A549 (cell line): Measurements from ENCODE around the gene TRIM25. TPM values are rescaled to one million over a fixed set of nuclear protein-coding genes. Genes with fewer than 3 reads are reported as not detected.
A peak's percentile ranks its signal among the peaks of the same experiment; 100 is the strongest.

Experiments
- ATAC-seq, 2 experiments: fragments of 200-7000 bp in 1 of 2; fragments of >200 bp in 1 of 2; cut with Nextera tagmentation in 1 of 2; cut with Tn5 transposase in 1 of 2; 3 replicates each; pipeline versions ENCODE4 v1.8.0 to v1.9.1; 2018 to 2020; ENCODE audit warnings: mild to moderate bottlenecking in 1 of 2, moderate library complexity in 1 of 2
- CTCF ChIA-PET: fragments of 300-600 bp; sonication (Branson Sonifier 250); formaldehyde crosslinking; extraction: SDS; loops from one replicate; lab custom pipeline; 2021; ENCODE audit warnings: antibody characterized with exemption, inconsistent platforms; lab: Yijun Ruan, JAX
- POLR2A ChIA-PET: fragments of 350-600 bp; formaldehyde crosslinking; extraction: SDS; loops from one replicate; lab custom pipeline; 2021; ENCODE audit warnings: antibody characterized with exemption, inconsistent platforms; lab: Yijun Ruan, JAX
- DNase-seq, 2 experiments: peaks; one replicate each; pipeline versions ENCODE4 v3.0.0 to v3.0.0-alpha.2; 2011 to 2016; ENCODE audit warnings: low read depth in 1 of 2, low spot score in 1 of 2
- FAIRE-seq: peaks from 2 replicates; lab custom pipeline; 2011; peaks lifted over from hg19 to GRCh38; lab: Jason Lieb, UNC
- H3K27ac ChIP-seq, 2 experiments: fragments of >200 bp; sonication (Bioruptor Twin); formaldehyde crosslinking; 3 replicates each; pipeline ENCODE4 v1.5.1; 2016 to 2017
- H3K4me1 ChIP-seq: fragments of >200 bp; sonication (Bioruptor Twin); formaldehyde crosslinking; 3 replicates; pipeline ENCODE4 v1.6.1; 2016
- H3K4me2 ChIP-seq: fragments of >200 bp; sonication (Bioruptor Twin); formaldehyde crosslinking; 3 replicates; pipeline ENCODE4 v1.6.1; 2016
- H3K4me3 ChIP-seq: fragments of >200 bp; sonication (Bioruptor Twin); formaldehyde crosslinking; 3 replicates; pipeline ENCODE4 v1.5.1; 2016
- H3K9me3 ChIP-seq: fragments of >200 bp; sonication (Bioruptor Twin); formaldehyde crosslinking; 3 replicates; pipeline ENCODE4 v1.6.1; 2016
- CEBPB ChIP-seq, 2 experiments: fragments of >200 bp in 1 of 2; sonication (Bioruptor Twin) in 1 of 2; formaldehyde crosslinking in 1 of 2; IDR thresholded peaks; 2 replicates each; pipeline ENCODE4 v1.6.1; 2012 to 2016
- EHF ChIP-seq: fragments of 250-450 bp; sonication (Bioruptor Pico); IDR thresholded peaks from 2 replicates; pipeline ENCODE4 v1.5.0; 2020; ENCODE audit warnings: mild to moderate bottlenecking
- EP300 ChIP-seq, 2 experiments: fragments of >200 bp; sonication (Bioruptor Twin); formaldehyde crosslinking; IDR thresholded peaks; 2 replicates in 1 of 2; 3 replicates in 1 of 2; pipeline ENCODE4 v1.6.1; 2016 to 2017
- GATA3 ChIP-seq: IDR thresholded peaks from 2 replicates; pipeline ENCODE4 v1.6.1; 2012; ENCODE audit warnings: borderline replicate concordance
- HOXA7 ChIP-seq: fragments of 250-450 bp; sonication (Bioruptor Pico); IDR thresholded peaks from 2 replicates; pipeline ENCODE4 v1.5.0; 2020; ENCODE audit warnings: mild to moderate bottlenecking, moderate library complexity
- HOXB13 ChIP-seq: fragments of 250-450 bp; sonication (Bioruptor Pico); IDR thresholded peaks from 2 replicates; pipeline ENCODE4 v1.5.0; 2020; ENCODE audit warnings: low read depth, mild to moderate bottlenecking, moderate library complexity
- JUN ChIP-seq, 2 experiments: fragments of >200 bp; sonication (Bioruptor Twin); formaldehyde crosslinking; IDR thresholded peaks; 2 replicates in 1 of 2; 3 replicates in 1 of 2; pipeline ENCODE4 v1.6.1; 2016 to 2017
- JUNB ChIP-seq: fragments of >200 bp; sonication (Bioruptor Twin); formaldehyde crosslinking; IDR thresholded peaks from 2 replicates; pipeline ENCODE4 v1.6.1; 2016
- KDM5A ChIP-seq: fragments of 200-600 bp; sonication (generic); IDR thresholded peaks from 2 replicates; pipeline ENCODE4 v1.6.1; 2016; ENCODE audit warnings: antibody characterized with exemption, mild to moderate bottlenecking
- MAFK ChIP-seq: fragments of 450-650 bp; IDR thresholded peaks from 2 replicates; pipeline ENCODE4 v1.6.1; 2014; ENCODE audit not compliant: partially characterized antibody
- NR3C1 ChIP-seq: fragments of >200 bp; sonication (Bioruptor Twin); formaldehyde crosslinking; IDR thresholded peaks from 3 replicates; pipeline ENCODE4 v1.6.1; 2017
- POLR2AphosphoS2 ChIP-seq: conservative IDR thresholded peaks from 2 replicates; pipeline ENCODE4 v1.6.1; 2012; ENCODE audit warnings: low read length, improper control_type of control experiment, inconsistent platforms
- SMC3 ChIP-seq: fragments of >200 bp; sonication (Bioruptor Twin); formaldehyde crosslinking; IDR thresholded peaks from 3 replicates; pipeline ENCODE4 v1.6.1; 2018; ENCODE audit warnings: inconsistent platforms
- SREBF2 ChIP-seq: fragments of 450-650 bp; IDR thresholded peaks from 2 replicates; pipeline ENCODE4 v1.6.1; 2014; ENCODE audit warnings: mild to moderate bottlenecking, moderate library complexity
- TFCP2L1 ChIP-seq: fragments of 250-450 bp; sonication (Bioruptor Pico); IDR thresholded peaks from 2 replicates; pipeline ENCODE4 v1.5.0; 2021; ENCODE audit warnings: mild to moderate bottlenecking
- ZNF302 ChIP-seq: fragments of 250-450 bp; sonication (Bioruptor Pico); IDR thresholded peaks from 2 replicates; pipeline ENCODE4 v1.9.0; 2021; ENCODE audit warnings: inconsistent platforms, mild to moderate bottlenecking, moderate library complexity
- WGBS: methylation state at CpG from one replicate; pipeline ENCODE4 v1.1.6; 2017; ENCODE audit errors: missing lambda C conversion rate; 5-methylcytosine and 5-hydroxymethylcytosine counted together
- polyA plus RNA-seq, 4 experiments: library from polyadenylated mRNA; depleted of rRNA in 3 of 4; stranded (reverse); fragments of >200 nt; fragmentation: RNase III in 1 of 4; extraction: RNeasy Plus Mini Kit Qiagen cat#74134 plus additional on column Dnase treatment in 1 of 4; gene quantifications; 2 replicates in 3 of 4; 3 replicates in 1 of 4; pipeline ENCODE4 v1.2.3, GENCODE V29; 2011 to 2017
- TF ChIP-seq, protein P1 (sequence below): fragments of 450-650 bp; IDR thresholded peaks from 2 replicates; pipeline ENCODE4 v1.6.1; 2014; ENCODE audit warnings: antibody characterized with exemption
- TF ChIP-seq, protein P2 (sequence below): fragments of 250-450 bp; sonication (Bioruptor Pico); IDR thresholded peaks from 2 replicates; pipeline ENCODE4 v1.5.0; 2021; ENCODE audit warnings: mild to moderate bottlenecking, moderate library complexity, borderline replicate concordance
- TF ChIP-seq, protein P3 (sequence below): fragments of >200 bp; sonication (Bioruptor Twin); formaldehyde crosslinking; IDR thresholded peaks from 3 replicates; pipeline ENCODE4 v1.6.1; 2016
- TF ChIP-seq, protein P4 (sequence below): IDR thresholded peaks from 2 replicates; pipeline ENCODE4 v1.6.1; 2012

The TRIM25 gene
- polyA plus RNA-seq, 2 of the 4 experiments (the other 2 are of a cell fraction): 38.3 to 65.4 TPM

DNA sequence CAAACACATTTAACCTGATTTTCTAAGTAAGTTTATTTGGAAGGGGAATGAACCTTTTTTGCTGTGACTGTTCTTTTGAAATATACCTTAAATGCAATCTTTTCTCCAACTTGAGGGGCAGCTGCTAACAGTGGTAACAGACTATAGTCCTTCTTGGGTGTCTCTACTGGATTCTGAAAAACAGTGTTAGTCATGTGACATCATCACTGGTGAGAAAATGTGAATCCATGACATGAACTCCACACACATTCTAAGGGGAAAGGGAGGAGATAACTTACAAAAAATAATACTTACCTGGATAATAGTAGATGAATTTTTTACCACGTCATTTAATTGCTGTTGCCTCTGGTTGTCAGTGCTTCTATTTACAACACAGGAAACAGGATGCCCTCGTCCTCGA is 35.7 kb upstream of the TRIM25 start:
- Histone ChIP-seq H3K27ac (no peak overlapping the region), H3K4me1 (peaks cover 8% of the 10 kb centered on the region; the same call in 1 of the 3 replicates), H3K4me3 (no peak overlapping the region), H3K9me3 (no peaks in the 10 kb centered on the region), H3K4me2 (no peak overlapping the region)
- 88% methylated on average over 3 of the region's 3 CpGs for WGBS
- POLR2A ChIA-PET: interaction anchor here (1.2 kb wide), 1 partner anchor 36 kb away, joined by 3 read pairs; the partner anchor contains the start of gene TRIM25
- TF ChIP-seq SMC3: no peak
- no peak for TF ChIP-seq POLR2AphosphoS2
- CTCF ChIA-PET: interaction anchor here (0.9 to 16.5 kb wide), 5 partner anchors 8 to 127 kb away, joined by 3 to 283 read pairs (median 4); no protein-coding TSS in a partner anchor
- no peak for FAIRE-seq
- ATAC-seq: no peak
- no peak for DNase-seq

DNA sequence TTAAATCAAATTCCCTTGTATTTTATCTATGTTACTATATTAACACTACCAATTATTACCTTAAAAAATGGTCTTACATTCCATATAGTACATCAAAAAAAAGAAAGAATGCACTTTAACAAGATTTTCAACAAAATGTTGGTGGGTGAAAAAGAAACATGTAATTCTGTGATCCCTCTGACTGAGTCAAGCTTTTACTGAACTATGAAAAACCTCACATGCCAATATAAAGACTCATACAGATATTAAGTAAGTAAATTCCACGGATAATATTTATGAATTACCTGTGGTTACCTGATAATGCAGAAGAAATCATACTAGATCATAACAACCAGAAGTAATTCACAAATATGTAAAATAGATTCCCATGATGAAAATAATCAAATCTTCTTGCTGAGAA is 34.6 kb upstream of the TRIM25 start:
- Histone ChIP-seq H3K27ac (no peak overlapping the region), H3K4me2 (no peak overlapping the region), H3K9me3 (no peaks in the 10 kb centered on the region), H3K4me3 (no peak overlapping the region), H3K4me1 (peaks cover 1% of the 10 kb centered on the region; the same call in 1 of the 3 replicates)
- CTCF ChIA-PET: interaction anchor here (1.7 to 16.5 kb wide), 2 partner anchors 9 to 126 kb away, joined by 12 to 283 read pairs; no protein-coding TSS in a partner anchor
- no peak for TF ChIP-seq GATA3
- no peak for ATAC-seq
- 77% methylated on average over 1 of the region's 1 CpG for WGBS
- no peak for DNase-seq
- peak; percentile 18 for FAIRE-seq
- POLR2A ChIA-PET: no interaction called here

DNA sequence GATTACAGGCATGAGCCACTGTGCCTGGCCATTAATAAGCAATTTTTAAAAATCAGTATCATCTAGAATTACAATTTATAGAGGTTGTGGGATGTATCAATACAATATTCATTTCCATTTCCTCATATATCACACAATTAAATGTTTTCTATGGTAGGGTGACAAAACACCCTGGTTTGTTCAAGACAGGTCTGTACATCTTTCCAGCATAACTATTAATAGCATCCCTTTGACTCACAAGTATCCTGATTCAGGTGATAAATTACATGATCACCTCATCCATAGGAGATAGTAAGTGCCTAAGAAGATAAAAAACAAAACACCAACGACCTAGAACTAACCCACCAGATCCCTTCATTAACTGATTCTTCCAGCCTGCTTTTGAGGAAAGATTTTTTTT is 33.9 kb upstream of the TRIM25 start:
- 71% methylated on average over 1 of the region's 1 CpG for WGBS
- H3K4me2 ChIP-seq: no peak overlapping the region
- ATAC-seq (no peak), DNase-seq (no peak), FAIRE-seq (no peak)
- H3K27ac ChIP-seq: no peak overlapping the region
- no peaks in the 10 kb centered on the region for H3K9me3 ChIP-seq
- POLR2A ChIA-PET: no interaction called here
- TF ChIP-seq GATA3 (no peak), NR3C1 (no peak), HOXB13 (CRISPR knock-in tag) (no peak), JUNB (no peak), CEBPB (IDR thresholded peaks at IDR 0.05) (no peak), EHF (CRISPR knock-in tag) (no peak), HOXA7 (CRISPR knock-in tag) (no peak), ZNF302 (CRISPR knock-in tag) (no peak), TFCP2L1 (no peak), SREBF2 (no peak), EP300 (IDR thresholded peaks at IDR 0.05) (no peak)
- TF ChIP-seq, protein P1, sequence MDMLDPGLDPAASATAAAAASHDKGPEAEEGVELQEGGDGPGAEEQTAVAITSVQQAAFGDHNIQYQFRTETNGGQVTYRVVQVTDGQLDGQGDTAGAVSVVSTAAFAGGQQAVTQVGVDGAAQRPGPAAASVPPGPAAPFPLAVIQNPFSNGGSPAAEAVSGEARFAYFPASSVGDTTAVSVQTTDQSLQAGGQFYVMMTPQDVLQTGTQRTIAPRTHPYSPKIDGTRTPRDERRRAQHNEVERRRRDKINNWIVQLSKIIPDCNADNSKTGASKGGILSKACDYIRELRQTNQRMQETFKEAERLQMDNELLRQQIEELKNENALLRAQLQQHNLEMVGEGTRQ: no peak
- TF ChIP-seq, protein P2, sequence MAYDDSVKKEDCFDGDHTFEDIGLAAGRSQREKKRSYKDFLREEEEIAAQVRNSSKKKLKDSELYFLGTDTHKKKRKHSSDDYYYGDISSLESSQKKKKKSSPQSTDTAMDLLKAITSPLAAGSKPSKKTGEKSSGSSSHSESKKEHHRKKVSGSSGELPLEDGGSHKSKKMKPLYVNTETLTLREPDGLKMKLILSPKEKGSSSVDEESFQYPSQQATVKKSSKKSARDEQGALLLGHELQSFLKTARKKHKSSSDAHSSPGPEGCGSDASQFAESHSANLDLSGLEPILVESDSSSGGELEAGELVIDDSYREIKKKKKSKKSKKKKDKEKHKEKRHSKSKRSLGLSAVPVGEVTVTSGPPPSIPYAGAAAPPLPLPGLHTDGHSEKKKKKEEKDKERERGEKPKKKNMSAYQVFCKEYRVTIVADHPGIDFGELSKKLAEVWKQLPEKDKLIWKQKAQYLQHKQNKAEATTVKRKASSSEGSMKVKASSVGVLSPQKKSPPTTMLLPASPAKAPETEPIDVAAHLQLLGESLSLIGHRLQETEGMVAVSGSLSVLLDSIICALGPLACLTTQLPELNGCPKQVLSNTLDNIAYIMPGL (CRISPR knock-in tag): no peak
- TF ChIP-seq, protein P3, sequence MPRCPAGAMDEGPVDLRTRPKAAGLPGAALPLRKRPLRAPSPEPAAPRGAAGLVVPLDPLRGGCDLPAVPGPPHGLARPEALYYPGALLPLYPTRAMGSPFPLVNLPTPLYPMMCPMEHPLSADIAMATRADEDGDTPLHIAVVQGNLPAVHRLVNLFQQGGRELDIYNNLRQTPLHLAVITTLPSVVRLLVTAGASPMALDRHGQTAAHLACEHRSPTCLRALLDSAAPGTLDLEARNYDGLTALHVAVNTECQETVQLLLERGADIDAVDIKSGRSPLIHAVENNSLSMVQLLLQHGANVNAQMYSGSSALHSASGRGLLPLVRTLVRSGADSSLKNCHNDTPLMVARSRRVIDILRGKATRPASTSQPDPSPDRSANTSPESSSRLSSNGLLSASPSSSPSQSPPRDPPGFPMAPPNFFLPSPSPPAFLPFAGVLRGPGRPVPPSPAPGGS: no peak
- H3K4me3 ChIP-seq: no peak overlapping the region
- CTCF ChIA-PET: interaction anchor here (0.6 to 16.5 kb wide), 2 partner anchors 125 to 143 kb away, joined by 3 to 283 read pairs; no protein-coding TSS in a partner anchor
- no peaks in the 10 kb centered on the region for H3K4me1 ChIP-seq

DNA sequence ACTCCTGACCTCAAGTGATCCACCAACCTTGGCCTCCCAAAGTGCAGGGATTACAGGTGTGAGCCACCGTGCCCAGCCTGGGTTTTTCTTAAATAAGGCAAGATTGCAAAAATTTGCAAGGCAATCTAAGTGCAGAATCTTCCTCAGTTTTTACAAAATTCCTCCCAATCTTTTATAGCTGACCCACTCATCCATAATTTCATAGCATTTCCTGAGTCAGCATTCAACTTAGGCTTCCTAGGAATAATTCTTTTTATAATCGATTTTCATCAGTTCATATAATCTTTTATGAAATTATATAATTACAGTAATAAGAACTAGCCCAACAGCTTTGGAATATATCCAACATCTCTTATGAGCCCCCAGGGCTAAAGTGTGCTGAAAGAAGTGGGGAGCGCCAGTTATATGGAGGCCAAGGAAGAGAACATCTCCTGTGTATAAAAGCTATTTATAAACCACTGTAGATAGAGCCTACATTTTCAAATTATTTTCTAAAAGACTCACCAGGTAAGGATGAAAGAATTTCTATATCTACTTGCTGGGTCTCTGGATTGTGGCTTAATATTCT is 32.2 kb upstream of the TRIM25 start:
- FAIRE-seq: no peak
- Histone ChIP-seq H3K27ac (no peak overlapping the region), H3K4me2 (no peak overlapping the region), H3K4me3 (no peak overlapping the region), H3K4me1 (no peaks in the 10 kb centered on the region), H3K9me3 (no peaks in the 10 kb centered on the region)
- TF ChIP-seq MAFK (peak; percentile 64), KDM5A (no peak), JUN (IDR thresholded peaks at IDR 0.05) (no peak)
- TF ChIP-seq, protein P1: no peak
- TF ChIP-seq, protein P4, sequence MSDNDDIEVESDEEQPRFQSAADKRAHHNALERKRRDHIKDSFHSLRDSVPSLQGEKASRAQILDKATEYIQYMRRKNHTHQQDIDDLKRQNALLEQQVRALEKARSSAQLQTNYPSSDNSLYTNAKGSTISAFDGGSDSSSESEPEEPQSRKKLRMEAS: no peak
- POLR2A ChIA-PET: no interaction called here
- 92% methylated on average over 3 of the region's 3 CpGs for WGBS
- no peak for DNase-seq
- CTCF ChIA-PET: interaction anchor here (1.0 to 16.5 kb wide), 4 partner anchors 9 to 124 kb away, joined by 3 to 283 read pairs (median 8); partner anchors contain the start of gene COIL
- ATAC-seq: no peak
